WTC11 (cell line): ENCODE data around the gene CEP19.

Experiments
- CTCF ChIP-seq: fragments of 200-600 bp; IDR thresholded peaks from 2 replicates; pipeline ENCODE4 v1.8.0; 2022; ENCODE audit warnings: antibody characterized with exemption
- HMGA2 ChIP-seq: fragments of 250-450 bp; sonication (Bioruptor Pico); IDR thresholded peaks from 2 replicates; pipeline ENCODE4 v1.4.0; 2021; ENCODE audit warnings: mild to moderate bottlenecking, moderate library complexity
- HMGXB4 ChIP-seq: sonication (generic); formaldehyde crosslinking; IDR thresholded peaks from 2 replicates; pipeline ENCODE4 v1.8.1; 2023; ENCODE audit warnings: mild to moderate bottlenecking, moderate library complexity, missing genetic modification reagents
- IRF2 ChIP-seq: sonication (generic); formaldehyde crosslinking; IDR thresholded peaks from 2 replicates; pipeline ENCODE4 v1.8.0; 2022; ENCODE audit warnings: low read depth, missing genetic modification reagents, borderline replicate concordance
- NFATC4 ChIP-seq: fragments of 250-450 bp; sonication (Bioruptor Pico); IDR thresholded peaks from 2 replicates; pipeline ENCODE4 v1.9.0; 2021; ENCODE audit warnings: mild to moderate bottlenecking
- SMAD4 ChIP-seq: sonication (generic); formaldehyde crosslinking; IDR thresholded peaks from 2 replicates; pipeline ENCODE4 v1.8.0; 2022; ENCODE audit warnings: mild to moderate bottlenecking, missing genetic modification reagents
- ZBTB21 ChIP-seq: sonication (generic); formaldehyde crosslinking; IDR thresholded peaks from 2 replicates; pipeline ENCODE4 v1.8.1; 2023; ENCODE audit warnings: mild to moderate bottlenecking, missing genetic modification reagents, borderline replicate concordance

GRCh38 chr3:196659901-196660351 lies 52.1 kb downstream of the CEP19 start:
- TF ChIP-seq IRF2: no peak
- TF ChIP-seq ZBTB21 (CRISPR knock-in tag): no peak
- no peak for TF ChIP-seq CTCF
- no peak for TF ChIP-seq NFATC4 (CRISPR knock-in tag)
- TF ChIP-seq SMAD4: no peak
- no peak for TF ChIP-seq HMGXB4
- no peak for TF ChIP-seq HMGA2 (CRISPR knock-in tag)
